Measurements from ENCODE around the gene MAP6.

The MAP6 gene

DNA sequence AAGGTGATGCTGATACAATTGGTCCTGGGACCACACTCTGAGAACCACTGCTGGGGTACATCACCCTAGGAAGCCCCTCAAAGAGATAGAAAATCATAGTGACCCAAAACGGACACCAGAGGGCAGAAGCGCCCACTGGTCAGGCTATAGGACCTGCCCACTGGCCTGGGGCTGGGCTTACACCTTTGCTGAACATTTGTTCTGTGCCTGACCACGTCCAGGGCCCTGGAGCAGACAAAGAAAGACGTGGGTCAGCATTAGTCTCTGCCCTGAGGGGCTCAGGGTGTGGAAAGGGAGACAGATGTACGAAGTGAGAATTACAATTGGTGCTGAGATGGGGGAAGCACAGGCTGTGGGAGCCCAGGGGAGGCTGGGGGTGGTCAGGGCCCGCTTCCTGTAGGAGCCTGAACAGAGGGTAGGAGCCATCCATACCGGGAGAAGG is 121.2 kb downstream of the MAP6 start:
- no peak for DNase-seq

DNA sequence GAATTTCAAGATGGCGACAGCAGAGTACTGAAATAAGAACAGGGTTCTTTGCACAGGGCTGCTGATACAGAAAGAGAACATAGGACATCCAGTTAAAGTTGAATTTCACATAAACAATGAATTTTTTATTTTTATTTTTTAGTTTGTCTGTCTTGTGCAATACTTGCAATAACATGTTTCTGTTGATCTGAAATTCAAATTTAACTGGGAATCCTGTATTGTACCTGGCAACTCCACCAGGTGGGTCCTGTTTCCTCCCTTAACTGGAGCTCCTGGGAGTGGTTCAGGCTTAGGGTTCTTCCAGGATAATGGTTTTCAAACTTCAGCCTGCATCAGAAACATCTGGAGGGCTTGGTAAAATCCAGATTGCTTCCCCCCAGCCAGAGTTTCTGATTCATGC is 121.7 kb downstream of the MAP6 start:
- no peak for DNase-seq

DNA sequence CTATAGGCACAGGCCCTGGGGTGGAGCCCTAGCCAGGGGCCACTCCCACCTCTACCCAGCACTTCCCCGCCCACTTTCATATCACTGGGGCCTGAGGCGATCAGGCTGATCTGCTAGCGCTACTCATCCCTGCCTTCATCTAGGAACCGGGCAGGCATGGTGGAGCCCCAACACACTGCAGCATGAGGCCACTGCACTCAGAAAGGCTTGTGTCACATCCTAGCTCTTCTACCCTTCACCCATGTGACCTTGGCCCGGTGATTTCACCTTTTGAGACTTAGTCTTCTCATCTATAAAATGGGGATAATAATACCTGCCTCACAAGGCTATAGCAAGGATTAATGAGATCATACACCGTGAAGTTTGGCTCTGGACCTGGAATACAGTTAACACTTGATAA is 125.0 kb downstream of the MAP6 start:
- no peak for DNase-seq

DNA sequence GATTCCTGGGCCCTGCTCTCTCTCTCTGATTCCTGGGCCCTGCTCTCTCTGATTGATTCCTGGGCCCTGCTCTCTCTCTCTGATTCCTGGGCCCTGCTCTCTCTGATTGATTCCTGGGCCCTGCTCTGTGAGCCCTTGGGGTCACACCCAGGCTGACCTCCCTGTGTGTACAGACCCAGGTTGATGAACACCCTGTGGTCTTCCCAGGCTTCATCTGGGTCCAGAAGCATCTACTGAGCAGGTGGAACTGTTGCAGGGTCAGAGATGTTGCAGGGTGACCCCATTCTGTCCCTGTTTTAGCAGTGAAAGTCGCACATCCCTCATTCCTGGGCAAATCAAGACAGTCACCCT is 126.8 kb downstream of the MAP6 start:
- no peak for DNase-seq

DNA sequence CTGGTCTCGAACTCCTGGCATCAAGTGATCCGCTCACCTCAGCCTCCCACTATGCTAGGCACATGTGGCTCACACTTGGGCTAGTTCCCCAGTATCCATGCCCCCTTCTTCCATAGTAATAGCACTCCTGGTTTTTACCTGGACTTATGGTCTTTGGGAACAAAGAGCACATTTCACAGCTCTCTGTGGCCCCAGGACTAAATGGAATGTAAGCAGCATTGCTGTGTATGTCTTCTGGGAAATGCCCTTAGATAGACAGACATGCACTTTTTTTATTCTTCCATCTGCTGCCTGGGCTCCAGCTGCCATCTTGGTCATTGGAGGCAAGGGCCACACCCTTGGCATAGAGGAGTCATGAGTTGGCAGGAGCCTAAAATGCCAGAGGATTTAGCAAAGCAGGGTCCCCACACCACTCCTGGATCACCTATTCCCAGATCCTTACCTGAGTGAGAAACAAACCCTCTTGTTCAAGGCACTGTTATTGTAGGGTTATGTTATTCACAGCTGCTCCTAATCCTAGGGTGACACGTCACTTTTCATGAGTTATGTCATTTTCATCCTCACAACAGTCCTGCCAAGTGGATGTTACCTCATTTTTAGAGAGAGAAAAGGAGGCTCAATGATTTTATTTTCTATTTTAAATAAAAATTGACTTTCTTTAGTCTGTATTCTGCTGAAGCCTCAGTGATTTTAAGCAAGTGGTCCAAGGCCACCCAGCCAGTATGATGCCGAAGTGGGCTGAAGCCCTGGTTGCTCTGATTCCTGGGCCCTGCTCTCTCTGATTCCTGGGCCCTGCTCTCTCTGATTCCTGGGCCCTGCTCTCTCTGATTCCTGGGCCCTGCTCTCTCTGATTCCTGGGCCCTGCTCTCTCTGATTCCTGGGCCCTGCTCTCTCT is 127.4 kb downstream of the MAP6 start:
- DNase-seq: no peak

DNA sequence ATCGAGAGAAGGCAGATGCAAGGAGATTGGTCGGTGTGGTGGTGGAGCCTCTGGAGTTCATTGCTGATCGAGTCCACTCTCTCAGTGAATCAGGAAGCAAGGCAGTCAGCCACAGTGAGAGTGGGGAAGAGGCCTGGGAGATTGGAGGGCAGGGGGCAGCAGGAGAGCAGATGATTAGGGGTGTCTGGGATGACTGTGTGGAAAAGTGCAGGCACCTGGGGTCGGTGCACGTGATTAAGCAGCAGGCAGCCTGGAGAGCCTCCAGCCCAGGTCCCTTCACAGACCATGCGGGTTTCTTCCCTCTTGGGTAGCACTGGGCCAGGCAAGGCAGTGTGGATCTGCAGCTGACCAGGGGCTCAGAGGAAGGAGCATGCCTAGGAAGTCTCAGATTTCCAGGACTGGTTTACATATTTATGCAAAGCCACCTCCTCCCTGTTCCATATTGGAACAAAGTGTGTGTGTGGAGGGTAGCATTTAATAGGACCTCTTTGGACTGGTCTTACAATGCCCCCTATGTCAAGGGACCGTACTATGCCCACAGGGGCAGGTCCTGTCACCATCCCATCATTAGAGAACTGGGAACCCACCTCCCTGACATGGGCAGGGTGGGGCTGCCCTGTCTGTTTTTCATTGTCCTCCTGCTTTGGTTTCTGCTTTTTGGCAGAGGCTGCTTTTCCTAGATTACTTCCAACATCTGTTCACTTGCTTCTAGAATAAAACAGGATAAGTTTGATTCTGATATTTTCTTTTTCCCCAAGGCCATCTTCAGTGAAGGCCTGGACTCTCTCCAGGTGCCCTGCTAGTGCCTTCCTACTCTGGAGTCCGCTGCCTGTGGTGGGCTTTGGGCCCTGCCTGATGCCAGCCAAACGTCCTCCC is 129.1 kb downstream of the MAP6 start:
- no peak for DNase-seq

DNA sequence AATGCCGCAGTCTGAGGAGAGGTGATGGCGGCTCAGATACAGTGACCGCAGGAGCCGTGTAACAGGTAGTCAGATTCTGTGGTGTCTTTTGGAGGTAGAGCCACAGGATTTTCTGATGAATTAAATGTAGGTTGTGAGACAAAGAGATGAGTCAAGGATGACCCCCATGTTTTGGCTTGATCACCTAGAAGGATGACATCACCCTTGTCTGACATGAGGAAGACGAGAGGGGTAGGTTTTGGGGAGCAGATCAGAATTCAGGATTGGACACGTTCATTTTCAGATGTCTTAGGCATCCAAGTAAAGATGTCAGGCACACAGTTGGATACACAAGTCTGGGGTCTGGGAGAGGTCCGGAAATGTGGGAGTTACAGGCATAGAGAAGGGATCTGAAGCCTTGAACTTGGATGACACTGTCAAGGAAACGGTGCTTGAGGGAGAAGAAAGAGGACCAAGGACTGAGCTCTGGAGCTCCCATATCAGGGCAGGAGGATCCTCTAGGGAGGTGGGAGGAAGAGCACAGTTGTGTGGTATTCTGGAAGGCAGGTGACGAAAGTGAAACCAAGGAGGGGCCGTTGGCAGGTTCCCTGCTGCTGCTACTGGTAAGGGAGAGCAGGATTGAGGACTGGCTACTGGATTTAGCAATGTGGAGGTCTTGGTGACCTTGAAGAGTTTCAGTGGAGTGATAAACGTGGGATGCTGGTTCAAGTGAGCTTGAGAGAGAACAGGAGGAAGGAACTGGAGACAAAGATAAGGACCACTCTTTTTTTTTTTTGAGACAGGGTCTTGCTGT is 130.5 kb downstream of the MAP6 start:
- DNase-seq: no peak

DNA sequence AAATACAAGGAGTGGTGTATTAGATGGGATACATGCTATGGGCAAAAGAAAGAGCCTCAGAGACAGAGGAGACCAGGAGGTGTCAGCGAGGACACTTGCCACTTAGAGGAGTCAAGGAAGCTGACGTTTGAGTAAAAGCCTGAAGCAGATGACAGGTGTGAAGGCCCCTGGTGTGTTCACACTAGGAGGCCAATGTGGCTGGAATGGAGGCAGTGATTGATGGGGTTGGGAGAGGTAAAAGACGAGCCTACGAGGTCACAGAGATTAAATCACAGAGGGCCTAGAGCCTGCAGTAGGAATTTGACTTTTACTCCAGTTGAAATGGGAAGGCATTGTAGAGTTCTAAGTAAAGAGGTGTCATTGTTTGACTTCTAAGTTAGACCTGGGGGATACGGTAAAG is 131.1 kb downstream of the MAP6 start:
- DNase-seq: no peak
